Muscle of arm (tissue), 12 donors: ENCODE data around the gene RGS10. TPM values are rescaled to one million over a fixed set of nuclear protein-coding genes. Genes with fewer than 3 reads are reported as not detected.
"Not testable (repeated sequence)": the region's sequence is repeated elsewhere in the genome, so short reads cannot be mapped to it uniquely, and the experiment has no call there.

Experiments
- DNase-seq: peaks from one replicate; pipeline ENCODE4 v3.0.0-alpha.2; 2013
- polyA plus RNA-seq, 12 donors: library from polyadenylated mRNA; unstranded; fragments of 120-200 nt; gene quantifications; one replicate each; pipeline ENCODE4 v1.2.1, GENCODE V29; 2013; ENCODE audit not compliant: insufficient read length in 12 of 12

RGS10 gene
- polyA plus RNA-seq, 12 donors, result 30.9 to 69.0 (median 42.8) TPM; not detected in 1

GRCh38 chr10:119477444-119477843 lies 65.1 kb downstream of the RGS10 start:
- DNase-seq, result no peak

GRCh38 chr10:119474606-119475005 lies 67.9 kb downstream of the RGS10 start:
- DNase-seq, result no peak

GRCh38 chr10:119473771-119474170 lies 68.7 kb downstream of the RGS10 start:
- no peak for DNase-seq

GRCh38 chr10:119470920-119471702 lies 71.4 kb downstream of the RGS10 start:
- DNase-seq, result no peak

GRCh38 chr10:119469846-119470245 lies 72.7 kb downstream of the RGS10 start:
- no peak for DNase-seq

GRCh38 chr10:119469325-119469707 lies 73.2 kb downstream of the RGS10 start:
- no peak for DNase-seq

- DNase-seq, result no peak
These were observed 73.8 kb downstream of the RGS10 start for GRCh38 chr10:119468542-119469324.

- no peak for DNase-seq
These were observed 75.9 kb downstream of the RGS10 start for GRCh38 chr10:119466655-119467054.

GRCh38 chr10:119466076-119466475 lies 76.4 kb downstream of the RGS10 start:
- DNase-seq, result no peak

GRCh38 chr10:119465085-119465484 lies 77.4 kb downstream of the RGS10 start:
- DNase-seq, result no peak

GRCh38 chr10:119463195-119463594 lies 79.3 kb downstream of the RGS10 start:
- DNase-seq, result not testable (repeated sequence)

- DNase-seq, result no peak
These were observed 79.7 kb downstream of the RGS10 start for GRCh38 chr10:119462773-119463172.

- no peak for DNase-seq
These were observed 80.6 kb downstream of the RGS10 start for GRCh38 chr10:119461923-119462322.

- no peak for DNase-seq
These were observed 81.1 kb downstream of the RGS10 start for GRCh38 chr10:119461380-119461779.

GRCh38 chr10:119460369-119461195 lies 81.9 kb downstream of the RGS10 start:
- DNase-seq, result no peak

GRCh38 chr10:119459681-119460340 lies 82.7 kb downstream of the RGS10 start:
- DNase-seq, result no peak

GRCh38 chr10:119457966-119458766 lies 84.4 kb downstream of the RGS10 start:
- DNase-seq, result no peak

- DNase-seq, result no peak
These were observed 86.1 kb downstream of the RGS10 start for GRCh38 chr10:119456435-119456810.

- no peak for DNase-seq
These were observed 86.7 kb downstream of the RGS10 start for GRCh38 chr10:119455609-119456434.

- DNase-seq, result no peak
These were observed 87.5 kb downstream of the RGS10 start for GRCh38 chr10:119454990-119455389.
